Urothelium cell line (cell line): ENCODE data around the gene ALDH18A1.
"Not testable (repeated sequence)": the region's sequence is repeated elsewhere in the genome, so short reads cannot be mapped to it uniquely, and the experiment has no call there.

Source experiments
- DNase-seq: peaks from one replicate; pipeline ENCODE4 v3.0.0; 2011; ENCODE audit warnings: low spot score, mixed read lengths
- FAIRE-seq: peaks from 2 replicates; lab custom pipeline; 2011; peaks lifted over from hg19 to GRCh38; lab: Jason Lieb, UNC

Gene ALDH18A1

DNA sequence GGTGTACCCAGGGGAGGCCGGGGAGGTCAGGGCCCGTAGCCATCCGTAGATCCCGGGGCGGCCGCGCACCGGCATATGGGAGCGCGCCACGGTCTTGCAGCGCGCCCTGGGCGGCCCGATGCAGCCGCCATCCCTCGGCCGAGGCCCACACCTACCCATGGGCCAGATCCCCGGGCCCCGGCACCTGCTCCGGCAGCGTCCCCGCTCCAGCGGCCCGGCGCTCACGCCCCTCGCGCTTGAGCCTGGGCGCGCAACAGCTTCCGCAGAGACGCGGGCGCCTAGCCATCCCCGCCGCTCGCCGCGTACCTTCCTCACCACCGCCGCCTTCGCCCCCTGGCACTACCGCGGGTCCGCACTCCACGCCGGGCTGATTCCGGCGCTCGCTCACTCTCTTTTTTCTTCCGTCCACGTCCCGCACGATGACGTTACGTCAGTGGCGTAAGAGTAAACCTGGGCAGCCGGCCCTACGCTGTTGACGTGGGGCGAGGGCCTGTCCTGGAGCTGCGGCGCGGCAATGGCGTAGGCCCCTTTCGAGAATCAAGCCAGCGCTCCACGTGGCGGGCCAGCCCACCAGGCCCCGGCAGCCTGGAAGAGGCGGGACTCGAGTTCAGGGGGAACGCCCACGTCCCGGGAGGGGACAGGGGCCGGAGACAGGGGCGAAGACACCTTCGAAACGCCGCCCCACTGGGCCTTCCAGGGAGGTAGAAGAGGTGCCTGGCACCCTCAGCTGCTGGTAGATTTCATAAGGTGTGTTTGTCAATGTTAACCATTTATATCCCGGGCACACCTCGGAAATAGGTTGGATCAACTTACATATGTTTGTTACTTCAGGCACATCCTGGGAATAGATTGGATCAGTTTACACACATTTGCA lies at the start of gene ALDH18A1:
Gene ALDH18A1, minus strand, starts transcription at position 421 of the 874 bp plus-strand sequence. CDS start 3,334 bp downstream, outside the sequence.
- FAIRE-seq, result peak; percentile 20
- peak; percentile 91 for DNase-seq

GRCh38 chr10:95698415-95698814 lies 41.9 kb upstream of the ALDH18A1 start:
- FAIRE-seq (no peak), DNase-seq (no peak)

GRCh38 chr10:95697429-95697828 lies 40.9 kb upstream of the ALDH18A1 start:
- DNase-seq, result no peak
- FAIRE-seq, result no peak

DNA sequence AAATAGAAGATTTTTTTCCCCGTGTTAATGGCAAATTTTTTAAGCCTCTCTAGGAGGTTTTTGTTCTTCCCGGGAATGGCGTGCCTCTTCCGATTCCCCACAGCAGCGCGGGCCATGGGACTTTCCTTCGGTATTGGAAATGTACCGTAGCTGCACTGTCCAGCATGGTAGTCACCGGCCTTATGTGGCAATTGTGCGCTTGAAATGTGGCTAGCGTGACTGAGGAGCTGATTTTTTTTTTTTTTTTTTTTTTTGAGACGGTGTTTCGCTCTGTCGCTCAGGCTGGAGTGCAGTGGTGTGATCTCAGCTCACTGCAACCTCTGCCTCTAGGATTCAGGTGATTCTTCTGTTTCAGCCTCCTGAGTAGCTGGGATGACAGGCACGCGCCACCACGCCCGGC lies 38.2 kb upstream of the ALDH18A1 start:
- DNase-seq, result no peak
- FAIRE-seq, result no peak

- peak; percentile 90 for FAIRE-seq
- DNase-seq, result peak; percentile 99
Measured at GRCh38 chr10:95693668-95694534, 37.4 kb upstream of the ALDH18A1 start, which contains the start of gene TCTN3. Gene TCTN3 (minus strand): TSS chr10:95693927. CDS start chr10:95693899, 28 bp downstream.

- DNase-seq (peak; percentile 4), FAIRE-seq (no peak)
Measured at GRCh38 chr10:95693071-95693667, 36.7 kb upstream of the ALDH18A1 start.

- DNase-seq, result no peak
- no peak for FAIRE-seq
Measured at GRCh38 chr10:95691281-95691680, 34.8 kb upstream of the ALDH18A1 start.

DNA sequence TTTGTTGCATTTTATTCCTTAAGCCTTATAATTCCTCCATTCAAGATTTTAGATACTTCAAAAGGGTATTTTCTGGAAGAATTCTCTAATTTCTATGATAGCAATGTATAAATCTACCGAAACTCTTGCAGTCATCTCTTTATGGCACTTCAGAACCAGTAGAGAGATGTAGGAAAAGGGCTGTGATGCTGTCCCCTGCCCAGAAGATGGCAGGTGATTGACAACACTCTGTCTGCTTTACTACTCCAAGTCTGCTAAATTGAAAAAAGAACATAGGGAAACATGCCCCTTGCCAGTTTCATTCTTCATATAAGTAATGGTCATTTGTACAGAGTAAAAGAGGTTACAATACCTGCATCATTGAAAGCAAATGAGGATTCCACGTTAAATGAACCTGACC lies 32.1 kb upstream of the ALDH18A1 start:
- DNase-seq, result no peak
- no peak for FAIRE-seq

- FAIRE-seq (no peak), DNase-seq (no peak)
Measured at GRCh38 chr10:95683966-95684365, 27.5 kb upstream of the ALDH18A1 start.

GRCh38 chr10:95675403-95676116 lies 19.0 kb upstream of the ALDH18A1 start:
- DNase-seq (no peak), FAIRE-seq (no peak)

- DNase-seq (no peak), FAIRE-seq (no peak)
Measured at GRCh38 chr10:95674643-95675042, 18.1 kb upstream of the ALDH18A1 start.

- DNase-seq, FAIRE-seq: not testable (repeated sequence)
Measured at GRCh38 chr10:95672641-95673040, 16.1 kb upstream of the ALDH18A1 start.

DNA sequence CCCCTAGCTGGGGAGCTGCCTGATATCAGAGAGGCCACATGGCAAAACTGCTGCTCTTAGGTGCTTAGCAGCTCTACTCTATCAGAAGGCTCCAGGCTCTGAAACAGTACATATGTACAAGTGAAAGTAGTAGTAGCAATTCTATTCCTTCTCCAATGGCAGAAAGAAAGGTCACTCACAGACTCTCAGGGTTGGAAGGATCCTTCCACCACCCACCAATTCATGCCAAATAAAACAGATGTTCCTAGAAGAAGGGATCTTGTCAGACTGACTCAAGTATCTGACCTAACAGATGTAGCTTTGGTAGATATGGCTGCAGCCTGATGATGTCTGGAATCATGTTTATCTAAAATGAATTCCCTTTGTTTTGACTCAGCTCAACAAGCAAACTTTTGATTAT lies 8.0 kb upstream of the ALDH18A1 start:
- FAIRE-seq (no peak), DNase-seq (no peak)

DNA sequence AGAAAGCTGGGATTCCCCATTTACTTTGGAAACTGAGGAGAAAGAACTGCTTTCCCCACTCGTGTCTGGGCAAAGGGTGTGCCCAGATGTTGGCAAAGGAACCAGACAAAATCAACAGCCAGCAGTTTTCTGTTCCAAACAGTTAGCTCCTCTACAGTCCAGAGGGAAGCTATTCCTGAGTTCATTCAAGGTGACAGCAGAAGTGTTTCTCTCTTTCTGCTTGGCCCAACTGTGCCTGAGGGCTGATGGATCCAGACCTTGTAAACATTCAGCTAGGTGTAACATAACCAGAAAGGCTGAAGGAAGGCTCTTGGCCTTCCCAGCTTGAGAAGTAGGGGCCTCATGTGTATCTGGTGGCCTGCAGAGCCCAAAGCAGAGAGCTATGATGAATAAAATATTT lies 7.0 kb upstream of the ALDH18A1 start:
- no peak for FAIRE-seq
- no peak for DNase-seq

GRCh38 chr10:95661818-95662217 lies 5.3 kb upstream of the ALDH18A1 start:
- FAIRE-seq (no peak), DNase-seq (no peak)

DNA sequence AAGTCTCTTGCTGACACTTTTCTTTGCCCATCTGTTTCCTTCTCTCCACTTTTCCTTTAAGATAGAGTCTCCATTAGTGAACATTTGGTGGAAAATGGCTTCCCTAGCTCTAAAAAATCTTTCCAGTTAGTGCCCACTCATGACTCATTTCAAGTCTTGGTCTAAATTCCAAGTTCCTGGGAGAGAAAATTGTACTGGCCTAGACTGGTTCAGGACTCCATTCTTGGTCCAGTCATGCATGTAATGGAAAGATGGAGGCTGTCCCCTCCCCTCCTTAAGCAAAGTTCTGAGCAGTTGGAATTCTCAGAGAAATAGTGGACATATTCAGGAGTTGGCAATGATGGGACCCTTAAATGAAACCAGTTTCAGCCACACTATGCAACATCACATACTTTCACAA lies 3.8 kb upstream of the ALDH18A1 start:
- FAIRE-seq (no peak), DNase-seq (no peak)

DNA sequence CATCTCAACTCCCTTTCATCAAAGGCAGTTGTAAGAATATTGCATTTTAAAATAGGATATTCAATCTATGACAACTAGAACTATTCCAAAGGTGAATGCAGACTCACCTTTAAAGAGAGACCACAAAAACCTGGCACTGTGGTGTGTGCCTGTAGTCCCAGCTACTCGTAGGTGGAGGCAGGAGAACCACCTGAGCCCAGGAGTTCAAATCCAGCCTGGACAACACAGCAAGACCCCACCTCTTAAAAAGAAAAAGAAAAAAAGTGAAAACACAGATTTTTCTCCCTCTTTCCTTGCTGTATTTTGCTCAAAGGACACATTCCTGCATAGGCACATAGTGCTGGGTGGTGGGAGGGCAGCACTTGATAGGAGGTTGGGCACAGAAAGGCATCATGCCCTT lies 739 bp upstream of the ALDH18A1 start:
- FAIRE-seq, result no peak
- DNase-seq, result no peak

GRCh38 chr10:95655571-95656290 lies 780 bp downstream of the ALDH18A1 start:
- DNase-seq (peak; percentile 8), FAIRE-seq (no peak)

DNA sequence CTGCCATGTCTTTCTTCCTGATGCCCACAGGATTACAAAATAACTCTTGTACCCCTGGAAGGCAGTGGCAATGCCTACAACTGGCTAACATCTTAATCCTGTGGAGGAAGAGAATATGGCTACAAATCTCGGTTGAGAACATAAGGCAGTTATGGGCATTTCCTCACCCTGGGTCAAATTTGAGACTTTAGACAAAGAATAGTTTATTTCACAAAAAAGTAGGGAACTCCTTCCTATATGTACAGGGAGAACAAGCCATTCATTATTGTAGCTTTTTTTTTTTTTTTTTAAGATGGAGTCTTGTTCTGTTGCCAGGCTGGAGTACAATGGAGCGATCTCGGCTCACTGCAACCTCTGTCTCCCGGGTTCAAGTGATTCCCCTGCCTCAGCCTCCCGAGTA lies 2.6 kb downstream of the ALDH18A1 start:
- DNase-seq, result no peak
- FAIRE-seq, result no peak
